ENCODE measurements around the gene MERTK. TPM values are rescaled to one million over a fixed set of nuclear protein-coding genes. Genes with fewer than 3 reads are reported as not detected.
A peak's percentile ranks its signal among the peaks of the same experiment; 100 is the strongest.

The MERTK gene
- total and polyA plus RNA-seq, 10 of the 15 experiments (the other 5 are each of a cell fraction or from before 2014, with no cell fraction given): 0.13 to 30.6 (median 0.50) TPM

DNA sequence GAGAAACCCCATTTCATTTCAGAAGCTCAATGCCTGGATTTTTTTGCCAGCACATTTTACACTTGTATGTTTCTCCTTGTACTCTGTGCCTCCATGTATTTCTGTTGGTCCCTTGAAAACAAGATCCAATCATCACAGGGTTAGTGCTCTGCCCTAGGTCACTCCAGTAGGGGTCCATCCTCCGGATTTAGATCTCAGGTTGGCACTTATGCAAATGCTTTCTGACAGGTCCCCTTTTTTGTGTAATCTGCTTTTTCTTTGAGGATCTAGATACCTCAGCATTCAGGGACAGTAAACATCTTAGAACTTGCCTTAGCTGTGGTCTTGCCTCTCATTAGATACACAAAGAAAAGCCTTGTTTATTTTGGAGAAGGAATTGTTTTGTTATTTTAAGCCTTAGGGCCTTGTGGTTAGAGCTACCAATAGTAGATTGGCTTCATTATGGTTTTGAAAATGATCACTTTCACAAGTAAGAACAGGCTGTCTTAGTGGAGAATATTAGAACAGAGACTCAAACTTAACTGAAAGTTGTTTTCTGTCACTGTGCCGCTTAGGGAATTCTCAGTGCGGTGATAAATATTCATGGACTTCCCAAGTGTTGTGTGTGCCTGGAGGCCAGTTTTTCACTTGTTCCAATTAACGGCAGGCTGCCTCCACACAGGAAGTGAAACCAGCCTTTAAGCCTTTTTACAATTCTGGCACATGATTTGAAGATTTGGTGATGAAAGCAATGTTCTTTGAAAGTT is 7.8 kb downstream of the MERTK start (continued):
- TF ChIP-seq BCL3 (IDR thresholded peaks at IDR 0.05; ENCODE audit: borderline replicate concordance, insufficient read depth, low read depth, low read length, poor library complexity, severe bottlenecking) (no peak), RFX5 (IDR thresholded peaks at IDR 0.05; ENCODE audit: low read depth, low read length) (no peak), RUNX3 (IDR thresholded peaks at IDR 0.05; ENCODE audit: low read length) (peak; percentile 66), CEBPB (IDR thresholded peaks at IDR 0.05; ENCODE audit: borderline replicate concordance in 1 of 2, low read depth in 2 of 2, low read length in 2 of 2) (no peak), ZNF217 (IDR thresholded peaks at IDR 0.05) (peak; percentile 74; the same call in 1 of the 2 replicates), BMI1 (IDR thresholded peaks at IDR 0.05; ENCODE audit: borderline replicate concordance) (peak; percentile 63; the same call in 1 of the 2 replicates), ATF7 (IDR thresholded peaks at IDR 0.05; ENCODE audit: low read depth) (peak; percentile 49), JUND (IDR thresholded peaks at IDR 0.05; ENCODE audit: low read depth, low read length) (no peak), EGR1 (IDR thresholded peaks at IDR 0.05; ENCODE audit: borderline replicate concordance in 1 of 2, low read depth in 2 of 2, low read length in 2 of 2) (no peak), RAD51 (IDR thresholded peaks at IDR 0.05) (peak; percentile 64), EP300 (IDR thresholded peaks at IDR 0.05; ENCODE audit: borderline replicate concordance in 1 of 2, control insufficient read depth in 1 of 2, low read depth in 2 of 2, low read length in 2 of 2) (peak; percentile 10 to 60; a peak in 2 of 4 replicates), POLR2A (IDR thresholded peaks at IDR 0.05; ENCODE audit: low read depth, low read length) (no peak), SREBF2 (IDR thresholded peaks at IDR 0.05; ENCODE audit: low read length) (no peak), NR2C1 (IDR thresholded peaks at IDR 0.05) (no peak), MEF2B (IDR thresholded peaks at IDR 0.05; ENCODE audit: partially characterized antibody, poor library complexity, severe bottlenecking) (peak; percentile 82), ZNF384 (IDR thresholded peaks at IDR 0.05; ENCODE audit: borderline replicate concordance, low read depth, low read length) (peak; percentile 29; the same call in 1 of the 2 replicates), PAX8 (IDR thresholded peaks at IDR 0.05) (0 out of 2 replicates have a peak, but pooled peaks have one; percentile 86), KLF5 (IDR thresholded peaks at IDR 0.05; ENCODE audit: partially characterized antibody) (no peak)
- TF ChIP-seq, protein P1, sequence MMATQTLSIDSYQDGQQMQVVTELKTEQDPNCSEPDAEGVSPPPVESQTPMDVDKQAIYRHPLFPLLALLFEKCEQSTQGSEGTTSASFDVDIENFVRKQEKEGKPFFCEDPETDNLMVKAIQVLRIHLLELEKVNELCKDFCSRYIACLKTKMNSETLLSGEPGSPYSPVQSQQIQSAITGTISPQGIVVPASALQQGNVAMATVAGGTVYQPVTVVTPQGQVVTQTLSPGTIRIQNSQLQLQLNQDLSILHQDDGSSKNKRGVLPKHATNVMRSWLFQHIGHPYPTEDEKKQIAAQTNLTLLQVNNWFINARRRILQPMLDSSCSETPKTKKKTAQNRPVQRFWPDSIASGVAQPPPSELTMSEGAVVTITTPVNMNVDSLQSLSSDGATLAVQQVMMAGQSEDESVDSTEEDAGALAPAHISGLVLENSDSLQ (IDR thresholded peaks at IDR 0.05): no peak
- TF ChIP-seq, protein P2, sequence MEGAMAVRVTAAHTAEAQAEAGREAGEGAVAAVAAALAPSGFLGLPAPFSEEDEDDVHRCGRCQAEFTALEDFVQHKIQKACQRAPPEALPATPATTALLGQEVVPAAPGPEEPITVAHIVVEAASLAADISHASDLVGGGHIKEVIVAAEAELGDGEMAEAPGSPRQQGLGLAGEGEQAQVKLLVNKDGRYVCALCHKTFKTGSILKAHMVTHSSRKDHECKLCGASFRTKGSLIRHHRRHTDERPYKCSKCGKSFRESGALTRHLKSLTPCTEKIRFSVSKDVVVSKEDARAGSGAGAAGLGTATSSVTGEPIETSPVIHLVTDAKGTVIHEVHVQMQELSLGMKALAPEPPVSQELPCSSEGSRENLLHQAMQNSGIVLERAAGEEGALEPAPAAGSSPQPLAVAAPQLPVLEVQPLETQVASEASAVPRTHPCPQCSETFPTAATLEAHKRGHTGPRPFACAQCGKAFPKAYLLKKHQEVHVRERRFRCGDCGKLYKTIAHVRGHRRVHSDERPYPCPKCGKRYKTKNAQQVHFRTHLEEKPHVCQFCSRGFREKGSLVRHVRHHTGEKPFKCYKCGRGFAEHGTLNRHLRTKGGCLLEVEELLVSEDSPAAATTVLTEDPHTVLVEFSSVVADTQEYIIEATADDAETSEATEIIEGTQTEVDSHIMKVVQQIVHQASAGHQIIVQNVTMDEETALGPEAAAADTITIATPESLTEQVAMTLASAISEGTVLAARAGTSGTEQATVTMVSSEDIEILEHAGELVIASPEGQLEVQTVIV (IDR thresholded peaks at IDR 0.05; ENCODE audit: borderline replicate concordance, partially characterized antibody): no peak
- TF ChIP-seq, protein P3, sequence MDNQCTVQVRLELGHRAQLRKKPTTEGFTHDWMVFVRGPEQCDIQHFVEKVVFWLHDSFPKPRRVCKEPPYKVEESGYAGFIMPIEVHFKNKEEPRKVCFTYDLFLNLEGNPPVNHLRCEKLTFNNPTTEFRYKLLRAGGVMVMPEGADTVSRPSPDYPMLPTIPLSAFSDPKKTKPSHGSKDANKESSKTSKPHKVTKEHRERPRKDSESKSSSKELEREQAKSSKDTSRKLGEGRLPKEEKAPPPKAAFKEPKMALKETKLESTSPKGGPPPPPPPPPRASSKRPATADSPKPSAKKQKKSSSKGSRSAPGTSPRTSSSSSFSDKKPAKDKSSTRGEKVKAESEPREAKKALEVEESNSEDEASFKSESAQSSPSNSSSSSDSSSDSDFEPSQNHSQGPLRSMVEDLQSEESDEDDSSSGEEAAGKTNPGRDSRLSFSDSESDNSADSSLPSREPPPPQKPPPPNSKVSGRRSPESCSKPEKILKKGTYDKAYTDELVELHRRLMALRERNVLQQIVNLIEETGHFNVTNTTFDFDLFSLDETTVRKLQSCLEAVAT (IDR thresholded peaks at IDR 0.05): peak; percentile 21; the same call in 1 of the 2 replicates

Measured in GM12878 (cell line).